ENCODE data around the gene TBX20. TPM values are rescaled to one million over a fixed set of nuclear protein-coding genes. Genes with fewer than 3 reads are reported as not detected.

The TBX20 gene
- total RNA-seq, 1 experiment from 2014 or later: 2.5 TPM

DNA sequence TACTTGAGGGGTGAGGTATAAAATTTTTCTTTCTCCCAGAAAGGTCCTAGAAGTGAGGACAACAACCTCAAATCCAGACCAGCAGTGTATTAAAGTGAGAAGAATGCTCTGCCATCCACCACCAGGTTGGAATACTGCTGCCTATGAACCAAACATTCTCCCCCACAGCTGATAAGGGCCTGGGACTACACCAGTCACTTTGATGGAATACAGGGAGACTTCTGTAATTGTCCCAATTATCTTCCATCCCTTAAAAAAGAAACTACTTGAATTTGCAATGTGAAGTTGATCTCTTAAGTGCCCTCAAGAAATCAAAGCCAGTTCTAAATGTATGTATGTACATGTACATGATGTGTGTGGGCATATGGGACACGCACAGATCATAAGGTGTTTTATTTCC lies 3.0 kb downstream of the TBX20 start:
- intact Hi-C loops (cut with micrococcal nuclease; ENCODE audit: unreplicated experiment): no loop called here
- Histone ChIP-seq H3K27me3 (replicated peaks; ENCODE audit: control insufficient read depth, insufficient read depth, low read length) (0 out of 2 replicates have a peak, but pooled peaks cover 1% of the 10 kb centered on the region), H3K36me3 (ENCODE audit: control insufficient read depth, insufficient read depth, low read length) (no peaks in the 10 kb centered on the region), H3K4me1 (no peaks in the 10 kb centered on the region), H3K4me3 (ENCODE audit: low read depth, low read length) (no peak overlapping the region), H3K9me3 (no peaks in the 10 kb centered on the region)
- Mint-ChIP-seq H3K27ac (ENCODE audit: unreplicated experiment) (no peak overlapping the region), H3K9me3 (ENCODE audit: unreplicated experiment) (no peaks in the 10 kb centered on the region), H3K27me3 (ENCODE audit: insufficient read depth, unreplicated experiment) (peaks cover 11% of the 10 kb centered on the region), H3K4me1 (ENCODE audit: low read depth, unreplicated experiment) (no peaks in the 10 kb centered on the region), H3K4me3 (ENCODE audit: unreplicated experiment) (no peak overlapping the region), H3K36me3 (ENCODE audit: insufficient read depth, unreplicated experiment) (no peaks in the 10 kb centered on the region)
- BruUV-seq (replicated peaks): no TSS peak
- POLR2A ChIA-PET: no interaction called here
- TF ChIP-seq, protein P1, sequence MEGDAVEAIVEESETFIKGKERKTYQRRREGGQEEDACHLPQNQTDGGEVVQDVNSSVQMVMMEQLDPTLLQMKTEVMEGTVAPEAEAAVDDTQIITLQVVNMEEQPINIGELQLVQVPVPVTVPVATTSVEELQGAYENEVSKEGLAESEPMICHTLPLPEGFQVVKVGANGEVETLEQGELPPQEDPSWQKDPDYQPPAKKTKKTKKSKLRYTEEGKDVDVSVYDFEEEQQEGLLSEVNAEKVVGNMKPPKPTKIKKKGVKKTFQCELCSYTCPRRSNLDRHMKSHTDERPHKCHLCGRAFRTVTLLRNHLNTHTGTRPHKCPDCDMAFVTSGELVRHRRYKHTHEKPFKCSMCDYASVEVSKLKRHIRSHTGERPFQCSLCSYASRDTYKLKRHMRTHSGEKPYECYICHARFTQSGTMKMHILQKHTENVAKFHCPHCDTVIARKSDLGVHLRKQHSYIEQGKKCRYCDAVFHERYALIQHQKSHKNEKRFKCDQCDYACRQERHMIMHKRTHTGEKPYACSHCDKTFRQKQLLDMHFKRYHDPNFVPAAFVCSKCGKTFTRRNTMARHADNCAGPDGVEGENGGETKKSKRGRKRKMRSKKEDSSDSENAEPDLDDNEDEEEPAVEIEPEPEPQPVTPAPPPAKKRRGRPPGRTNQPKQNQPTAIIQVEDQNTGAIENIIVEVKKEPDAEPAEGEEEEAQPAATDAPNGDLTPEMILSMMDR (IDR thresholded peaks at IDR 0.05; ENCODE audit: insufficient read depth in 1 of 2, low read depth in 1 of 2, low read length in 1 of 2, severe bottlenecking in 1 of 2, unreplicated experiment in 1 of 2): no peak
- CTCF ChIA-PET: no interaction called here
- no peak for DNase-seq

DNA sequence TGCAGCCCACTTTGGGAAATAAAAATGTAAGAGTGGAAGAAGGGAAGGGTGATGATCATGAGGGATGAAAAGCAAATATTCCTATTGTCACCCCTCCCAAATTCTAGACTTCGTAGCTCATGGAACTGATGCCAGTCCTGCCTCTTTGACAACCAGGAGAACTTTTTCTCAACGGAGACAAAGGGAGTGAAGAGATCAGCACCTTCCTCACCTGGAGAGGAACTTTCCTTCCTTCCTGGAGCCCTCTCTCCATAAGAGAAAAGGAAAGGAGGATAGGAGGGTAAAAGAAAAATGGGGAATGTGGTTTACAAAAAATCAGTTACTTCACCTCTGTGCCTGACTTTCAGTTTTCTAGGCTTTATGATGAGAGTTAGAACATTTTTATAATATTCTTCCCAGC lies 3.4 kb downstream of the TBX20 start:
- no peaks in the 10 kb centered on the region for H3K36me3 Mint-ChIP-seq (ENCODE audit: insufficient read depth, unreplicated experiment)
- TF ChIP-seq, protein P1 (IDR thresholded peaks at IDR 0.05; ENCODE audit: insufficient read depth in 1 of 2, low read depth in 1 of 2, low read length in 1 of 2, severe bottlenecking in 1 of 2, unreplicated experiment in 1 of 2): no peak
- peaks cover 11% of the 10 kb centered on the region for H3K27me3 Mint-ChIP-seq (ENCODE audit: insufficient read depth, unreplicated experiment)
- POLR2A ChIA-PET: no interaction called here
- no TSS peak for BruUV-seq (replicated peaks)
- H3K4me1 Mint-ChIP-seq (ENCODE audit: low read depth, unreplicated experiment): no peaks in the 10 kb centered on the region
- Histone ChIP-seq H3K9me3 (no peaks in the 10 kb centered on the region), H3K27me3 (replicated peaks; ENCODE audit: control insufficient read depth, insufficient read depth, low read length) (0 out of 2 replicates have a peak, but pooled peaks cover 1% of the 10 kb centered on the region), H3K4me1 (no peaks in the 10 kb centered on the region), H3K36me3 (ENCODE audit: control insufficient read depth, insufficient read depth, low read length) (no peaks in the 10 kb centered on the region), H3K4me3 (ENCODE audit: low read depth, low read length) (no peak overlapping the region)
- DNase-seq: no peak
- no peak overlapping the region for H3K4me3 Mint-ChIP-seq (ENCODE audit: unreplicated experiment)
- H3K9me3 Mint-ChIP-seq (ENCODE audit: unreplicated experiment): no peaks in the 10 kb centered on the region
- intact Hi-C loops (cut with micrococcal nuclease; ENCODE audit: unreplicated experiment): no loop called here
- CTCF ChIA-PET: no interaction called here
- no peak overlapping the region for H3K27ac Mint-ChIP-seq (ENCODE audit: unreplicated experiment)

DNA sequence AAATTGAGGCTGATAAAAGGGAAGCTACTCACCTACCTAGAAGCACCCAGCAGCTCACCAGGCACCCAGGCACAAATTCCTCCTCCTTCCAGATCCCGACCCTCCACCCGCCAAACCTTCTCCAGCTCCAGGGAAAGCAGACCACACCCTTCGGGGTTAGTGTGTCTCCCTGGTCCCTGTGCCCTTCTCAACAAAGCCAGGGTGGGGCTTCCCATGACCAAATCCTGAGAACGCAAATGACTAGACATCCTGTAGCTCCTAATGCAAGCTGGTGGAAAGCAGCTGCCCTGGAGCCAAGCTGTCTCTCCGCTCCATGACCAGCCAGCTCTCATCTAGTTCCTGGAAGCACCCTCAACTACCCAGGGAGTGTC lies 4.4 kb downstream of the TBX20 start:
- no peaks in the 10 kb centered on the region for H3K9me3 Mint-ChIP-seq (ENCODE audit: unreplicated experiment)
- no peak overlapping the region for H3K4me3 ChIP-seq (ENCODE audit: low read depth, low read length)
- H3K27ac Mint-ChIP-seq (ENCODE audit: unreplicated experiment): no peak overlapping the region
- intact Hi-C loops (cut with micrococcal nuclease; ENCODE audit: unreplicated experiment): no loop called here
- no peaks in the 10 kb centered on the region for H3K9me3 ChIP-seq
- ChIA-PET POLR2A (no interaction called here), CTCF (no interaction called here)
- no peak for DNase-seq
- 0 out of 2 replicates have a peak, but pooled peaks cover 1% of the 10 kb centered on the region for H3K27me3 ChIP-seq (replicated peaks; ENCODE audit: control insufficient read depth, insufficient read depth, low read length)
- no peaks in the 10 kb centered on the region for H3K4me1 Mint-ChIP-seq (ENCODE audit: low read depth, unreplicated experiment)
- no peaks in the 10 kb centered on the region for H3K36me3 Mint-ChIP-seq (ENCODE audit: insufficient read depth, unreplicated experiment)
- no peaks in the 10 kb centered on the region for H3K36me3 ChIP-seq (ENCODE audit: control insufficient read depth, insufficient read depth, low read length)
- no peak overlapping the region for H3K4me3 Mint-ChIP-seq (ENCODE audit: unreplicated experiment)
- no peaks in the 10 kb centered on the region for H3K4me1 ChIP-seq
- TF ChIP-seq, protein P1 (IDR thresholded peaks at IDR 0.05; ENCODE audit: insufficient read depth in 1 of 2, low read depth in 1 of 2, low read length in 1 of 2, severe bottlenecking in 1 of 2, unreplicated experiment in 1 of 2): no peak
- peaks cover 14% of the 10 kb centered on the region for H3K27me3 Mint-ChIP-seq (ENCODE audit: insufficient read depth, unreplicated experiment)
- BruUV-seq (replicated peaks): no TSS peak
